MCF 10A (cell line): ENCODE measurements around the gene ZNF777. TPM values are rescaled to one million over a fixed set of nuclear protein-coding genes. Genes with fewer than 3 reads are reported as not detected.

Experiments used
- BruUV-seq: library from RNA; stranded (reverse); fragments of 400-500 nt; replicated peaks from 2 replicates; lab custom pipeline; 2021; lab: Mats Ljungman, UMichigan
- CTCF ChIA-PET: fragments of 300-600 bp; sonication (Branson Sonifier 250); formaldehyde crosslinking; extraction: SDS; loops from one replicate; lab custom pipeline; 2021; ENCODE audit warnings: antibody characterized with exemption, inconsistent platforms; lab: Yijun Ruan, JAX
- POLR2A ChIA-PET: fragments of 300-600, 350-650 bp; sonication (Branson Sonifier 250); formaldehyde crosslinking; extraction: SDS; loops from one replicate; lab custom pipeline; 2020; ENCODE audit warnings: antibody characterized with exemption, inconsistent platforms; lab: Yijun Ruan, JAX
- DNase-seq: peaks from one replicate; pipeline ENCODE4 v3.0.0-alpha.2; 2018; ENCODE audit not compliant: unreplicated experiment
- H3K27ac Mint-ChIP-seq: one replicate; pipeline ENCODE4 v1.8.0; 2022; ENCODE audit warnings: mild to moderate bottlenecking, low read depth, mixed read lengths; ENCODE audit not compliant: unreplicated experiment
- H3K27me3 Mint-ChIP-seq: one replicate; pipeline ENCODE4 v1.8.0; 2022; ENCODE audit warnings: mixed read lengths; ENCODE audit not compliant: insufficient read depth, unreplicated experiment
- H3K36me3 Mint-ChIP-seq: one replicate; pipeline ENCODE4 v1.8.0; 2022; ENCODE audit warnings: mild to moderate bottlenecking, moderate library complexity, mixed read lengths; ENCODE audit not compliant: insufficient read depth, unreplicated experiment
- H3K4me1 Mint-ChIP-seq: one replicate; pipeline ENCODE4 v1.8.0; 2022; ENCODE audit warnings: mixed read lengths; ENCODE audit not compliant: insufficient read depth, unreplicated experiment
- H3K4me3 Mint-ChIP-seq: one replicate; pipeline ENCODE4 v1.8.0; 2022; ENCODE audit warnings: mild to moderate bottlenecking, moderate library complexity, mixed read lengths; ENCODE audit not compliant: unreplicated experiment
- H3K9me3 Mint-ChIP-seq: one replicate; pipeline ENCODE4 v1.8.0; 2022; ENCODE audit warnings: mixed read lengths; ENCODE audit not compliant: unreplicated experiment
- CTCF ChIP-seq: fragments of 200-600 bp; IDR thresholded peaks from one replicate; pipeline ENCODE4 v1.8.0; 2022; ENCODE audit warnings: antibody characterized with exemption, mild to moderate bottlenecking; ENCODE audit not compliant: unreplicated experiment
- intact Hi-C: fragments of 100-400 bp; cut with micrococcal nuclease; formaldehyde crosslinking; loops from 2 replicates; pipeline ENCODE4 v1.14.1; 2022
- total RNA-seq: library from RNA; stranded (reverse); gene quantifications from 2 replicates; pipeline ENCODE4 v1.2.3, GENCODE V29; 2022

The ZNF777 gene
- total RNA-seq, 1 experiment from 2014 or later = 22.9 TPM

- CTCF ChIA-PET = interaction anchor here (0.6 to 2.5 kb wide), 2 partner anchors 14 to 182 kb away, joined by 3 to 10 read pairs; partner anchors contain the start of gene ZNF777
Measured at GRCh38 chr7:149474309-149475120, 13.7 kb upstream of the ZNF777 start.

GRCh38 chr7:149473251-149473650 lies 12.4 kb upstream of the ZNF777 start:
- H3K27me3 Mint-ChIP-seq = no peaks in the 10 kb centered on the region
- DNase-seq = no peak
- no peak for TF ChIP-seq CTCF
- H3K9me3 Mint-ChIP-seq = no peaks in the 10 kb centered on the region
- intact Hi-C loops = no loop called here
- ChIA-PET CTCF (no interaction called here), POLR2A (interaction anchor here (1.4 kb wide), 1 partner anchor 13 kb away, joined by 6 read pairs; the partner anchor contains the start of gene ZNF777)
- BruUV-seq = no TSS peak
- no peak overlapping the region for H3K4me3 Mint-ChIP-seq
- H3K4me1 Mint-ChIP-seq = no peaks in the 10 kb centered on the region
- peaks cover 54% of the 10 kb centered on the region for H3K36me3 Mint-ChIP-seq
- no peak overlapping the region for H3K27ac Mint-ChIP-seq

More at GRCh38 chr7:149474309-149475120, 13.7 kb upstream of the ZNF777 start:
- Mint-ChIP-seq H3K36me3 (peaks cover 63% of the 10 kb centered on the region), H3K9me3 (no peaks in the 10 kb centered on the region), H3K4me1 (peaks cover 8% of the 10 kb centered on the region), H3K27ac (no peak overlapping the region), H3K4me3 (no peak overlapping the region), H3K27me3 (no peaks in the 10 kb centered on the region)
- TF ChIP-seq CTCF = no peak
- POLR2A ChIA-PET = interaction anchor here (1.4 kb wide), 1 partner anchor 14 kb away, joined by 6 read pairs; the partner anchor contains the start of gene ZNF777
- no peak for DNase-seq
- no TSS peak for BruUV-seq
- intact Hi-C loops = no loop called here

- intact Hi-C loops = no loop called here
- no peak overlapping the region for H3K4me3 Mint-ChIP-seq
- ChIA-PET POLR2A (no interaction called here), CTCF (no interaction called here)
- H3K27ac Mint-ChIP-seq = no peak overlapping the region
- no TSS peak for BruUV-seq
- H3K36me3 Mint-ChIP-seq = peaks cover 38% of the 10 kb centered on the region
- no peak for DNase-seq
- no peaks in the 10 kb centered on the region for H3K4me1 Mint-ChIP-seq
- no peak for TF ChIP-seq CTCF
- no peaks in the 10 kb centered on the region for H3K27me3 Mint-ChIP-seq
- H3K9me3 Mint-ChIP-seq = peaks cover 3% of the 10 kb centered on the region
Measured at GRCh38 chr7:149471289-149471953, 10.6 kb upstream of the ZNF777 start.

- ChIA-PET POLR2A (interaction anchor here (1.4 kb wide), 1 partner anchor 9 kb away, joined by 4 read pairs; the partner anchor contains the start of gene ZNF777), CTCF (no interaction called here)
- no peak for TF ChIP-seq CTCF
- H3K9me3 Mint-ChIP-seq = peaks cover 13% of the 10 kb centered on the region
- no peaks in the 10 kb centered on the region for H3K4me1 Mint-ChIP-seq
- no peak for DNase-seq
- no peaks in the 10 kb centered on the region for H3K27me3 Mint-ChIP-seq
- intact Hi-C loops = no loop called here
- no TSS peak for BruUV-seq
- no peak overlapping the region for H3K4me3 Mint-ChIP-seq
- H3K27ac Mint-ChIP-seq = no peak overlapping the region
- H3K36me3 Mint-ChIP-seq = peaks cover 28% of the 10 kb centered on the region
Measured at GRCh38 chr7:149469806-149470205, 8.9 kb upstream of the ZNF777 start.
